NCI-H524 (cell line): ENCODE measurements around the gene HOXC9.

Experiments
- DNase-seq, 2 experiments: peaks; one replicate each; lab custom pipeline; 2025; lab: John Stamatoyannopoulos, UW

Gene HOXC9

GRCh38 chr12:54002278-54002914 lies 2.4 kb downstream of the HOXC9 start:
- DNase-seq = no peak

DNA sequence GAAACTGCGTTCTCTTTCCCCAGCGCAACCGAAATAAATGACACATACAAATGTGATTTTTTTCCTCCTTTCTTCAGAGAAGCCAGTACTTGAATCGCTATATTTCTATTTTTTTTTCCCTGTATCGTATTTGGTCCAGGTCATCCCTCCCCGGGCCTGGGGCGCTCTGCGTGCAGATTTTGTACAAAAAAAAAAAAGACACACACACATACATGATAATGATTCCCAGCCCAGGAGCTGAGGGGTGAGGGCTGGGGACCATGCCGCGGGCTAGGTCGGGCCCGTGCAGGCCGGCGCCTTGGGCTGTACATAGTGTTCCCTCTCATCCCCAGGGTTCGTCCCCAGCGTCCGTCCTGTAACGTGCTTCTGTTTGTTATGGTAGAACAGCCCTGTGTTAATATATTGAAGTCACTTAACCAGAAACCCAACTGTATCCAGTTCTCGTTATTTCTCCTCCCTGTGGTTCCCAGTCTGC lies 3.0 kb downstream of the HOXC9 start:
- DNase-seq = no peak

- DNase-seq = no peak
These were observed 3.7 kb downstream of the HOXC9 start for GRCh38 chr12:54003625-54004024.

DNA sequence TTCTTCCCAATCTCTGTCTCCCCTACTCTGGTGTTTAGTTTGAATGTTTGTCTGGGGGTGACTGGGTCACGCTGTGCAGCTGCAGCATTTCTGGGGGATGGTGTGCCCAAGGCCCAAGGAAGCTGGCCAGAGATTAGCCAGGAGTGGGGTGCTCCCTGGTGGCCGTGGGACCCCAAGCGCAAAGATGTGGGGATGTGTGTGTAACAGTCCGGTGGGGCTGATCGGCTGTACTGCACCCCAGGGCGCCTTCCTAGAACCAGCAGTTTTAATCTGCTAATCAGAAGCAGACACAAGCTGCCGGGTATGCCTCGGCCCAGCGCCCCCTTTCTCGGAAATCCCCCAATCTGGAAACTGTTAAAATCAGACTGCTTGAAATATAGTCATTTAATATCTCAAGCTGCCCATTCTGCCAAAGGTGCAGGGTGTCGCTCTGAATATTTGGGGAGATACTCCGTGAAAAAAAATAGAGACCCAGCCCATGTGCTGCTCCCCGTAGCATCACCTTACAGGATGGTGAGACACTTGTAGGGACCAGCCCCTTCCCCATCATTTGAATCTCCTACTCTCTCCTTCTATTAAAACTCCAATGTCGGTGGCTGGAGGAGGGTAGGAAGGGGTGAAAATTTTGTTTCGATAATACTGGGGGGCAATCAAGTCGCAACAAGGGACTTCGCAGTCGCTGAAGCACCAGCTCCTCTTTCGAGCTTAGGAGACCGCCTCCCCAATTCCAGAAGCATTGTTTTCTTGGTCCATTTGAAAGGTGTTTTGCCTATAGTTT lies 4.3 kb downstream of the HOXC9 start:
- no peak for DNase-seq

DNA sequence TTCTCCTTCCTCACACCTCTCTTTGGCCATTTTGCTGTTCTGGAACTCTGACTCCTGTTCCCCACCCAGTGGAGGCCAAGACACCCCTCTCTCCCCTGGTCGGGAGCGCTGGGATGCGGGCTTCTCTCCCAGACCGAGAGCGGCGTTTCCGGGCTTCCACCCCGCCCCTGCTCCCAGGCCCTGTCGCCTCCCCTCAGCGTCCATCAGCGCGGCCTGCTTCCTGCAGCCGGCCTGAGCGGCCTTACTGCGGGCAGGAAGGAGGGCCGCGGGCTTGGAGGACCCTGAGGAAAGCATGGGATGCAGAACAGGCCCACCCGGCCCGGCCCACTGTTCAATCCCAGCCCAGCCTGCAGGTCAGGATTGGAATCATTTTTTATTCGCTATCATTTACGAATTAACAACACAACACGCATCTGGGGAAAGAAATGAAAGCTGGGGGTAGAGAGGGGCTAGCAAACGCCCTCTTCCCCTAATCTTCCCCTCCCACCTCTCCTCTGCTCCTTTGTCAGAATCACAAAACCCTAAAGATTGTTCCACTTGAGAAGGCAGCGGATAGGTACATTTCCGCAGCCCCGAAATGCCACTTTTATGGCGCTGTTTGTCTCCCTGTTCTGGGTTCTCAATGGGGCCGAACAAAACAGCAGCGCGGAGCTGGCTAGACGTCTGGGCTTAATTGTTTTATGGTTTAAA lies 5.0 kb downstream of the HOXC9 start:
- no peak for DNase-seq

DNA sequence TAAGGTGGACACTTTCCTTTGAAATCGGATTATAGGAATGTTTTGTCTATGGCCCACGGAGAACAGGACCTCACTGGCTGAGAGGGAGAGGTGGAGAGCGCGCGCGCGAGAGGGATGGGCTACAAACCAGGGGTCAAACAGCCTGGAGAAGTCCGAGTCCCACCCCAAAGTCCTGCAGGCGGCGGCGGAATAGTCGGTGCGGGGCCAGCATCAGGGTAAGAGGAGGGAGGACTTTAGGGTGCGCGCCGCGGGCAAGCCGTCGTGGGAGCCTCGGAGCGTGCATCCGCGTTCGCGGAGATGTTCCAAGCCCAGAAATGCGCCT lies 5.5 kb downstream of the HOXC9 start:
- no peak for DNase-seq

DNA sequence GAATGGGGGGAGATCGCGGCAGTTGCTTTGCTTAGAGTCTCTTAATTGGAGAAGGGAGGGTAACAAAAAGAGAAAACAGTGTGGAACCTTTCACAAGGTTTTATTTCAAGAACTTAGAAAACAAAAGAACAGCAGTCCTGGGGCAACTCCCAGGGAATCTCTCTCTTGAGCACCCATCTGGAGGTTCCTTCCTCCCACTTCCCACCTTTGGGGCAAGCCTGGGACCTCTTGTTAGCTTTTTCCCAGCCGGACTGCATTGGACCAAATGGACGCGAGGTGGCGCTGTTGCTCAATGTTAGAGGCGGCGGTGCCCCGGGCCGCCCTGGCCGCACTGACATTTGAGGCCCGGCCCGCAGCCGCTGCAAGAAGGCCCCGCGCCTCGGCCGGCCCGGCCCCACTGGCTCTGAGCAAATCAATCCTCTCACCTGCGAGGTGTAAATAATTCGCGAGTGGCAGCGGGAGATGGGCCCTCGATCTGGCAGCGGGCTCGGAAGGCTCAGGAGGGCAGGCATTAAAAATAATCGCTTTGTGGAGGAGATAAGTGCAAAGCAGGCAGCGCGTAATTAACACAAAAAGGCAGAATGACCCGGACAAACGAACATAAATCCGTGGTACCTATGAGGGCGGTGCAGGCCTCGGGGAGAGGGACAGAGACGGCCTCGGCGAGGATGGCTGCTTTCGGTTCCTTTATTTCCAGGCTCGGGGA lies 6.0 kb downstream of the HOXC9 start:
- DNase-seq = peak; percentile 51 to 79

GRCh38 chr12:54006559-54007220 lies 6.7 kb downstream of the HOXC9 start:
- DNase-seq = no peak

GRCh38 chr12:54007538-54008259 lies 7.7 kb downstream of the HOXC9 start:
- no peak for DNase-seq

GRCh38 chr12:54008260-54008552 lies 8.2 kb downstream of the HOXC9 start:
- no peak for DNase-seq

DNA sequence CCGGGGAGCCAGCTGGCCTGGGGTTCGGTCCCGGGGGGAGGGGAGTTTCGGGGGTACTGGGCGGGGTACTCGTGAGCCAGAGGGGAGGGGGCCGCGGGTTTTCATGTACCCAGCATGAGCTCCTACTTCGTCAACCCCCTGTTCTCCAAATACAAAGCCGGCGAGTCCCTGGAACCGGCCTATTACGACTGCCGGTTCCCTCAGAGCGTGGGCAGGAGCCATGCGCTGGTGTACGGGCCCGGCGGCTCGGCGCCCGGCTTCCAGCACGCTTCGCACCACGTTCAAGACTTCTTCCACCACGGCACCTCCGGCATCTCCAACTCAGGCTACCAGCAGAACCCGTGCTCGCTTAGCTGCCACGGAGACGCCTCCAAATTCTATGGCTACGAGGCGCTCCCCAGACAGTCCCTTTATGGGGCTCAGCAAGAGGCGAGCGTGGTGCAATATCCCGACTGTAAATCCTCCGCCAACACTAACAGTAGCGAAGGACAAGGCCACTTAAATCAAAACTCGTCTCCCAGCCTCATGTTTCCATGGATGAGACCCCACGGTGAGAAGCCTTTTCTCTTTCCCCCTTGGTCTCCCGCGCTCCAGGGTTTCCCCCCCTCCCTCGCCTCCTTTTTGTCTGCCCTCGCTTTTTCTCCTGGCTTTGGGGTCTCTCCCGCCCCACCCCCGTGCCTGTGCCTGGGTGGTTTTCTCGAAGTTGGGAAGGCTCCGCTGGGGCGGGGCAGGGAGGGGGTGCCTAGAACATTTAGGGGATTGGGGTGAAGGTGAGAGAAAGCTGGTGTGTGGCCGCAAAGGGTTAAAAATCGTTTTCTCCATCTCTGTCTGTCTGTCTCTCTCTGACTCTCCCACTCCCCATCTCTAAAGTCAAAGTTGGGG lies 9.5 kb downstream of the HOXC9 start:
- peak in 1 of 2 experiments; percentile 46 for DNase-seq

DNA sequence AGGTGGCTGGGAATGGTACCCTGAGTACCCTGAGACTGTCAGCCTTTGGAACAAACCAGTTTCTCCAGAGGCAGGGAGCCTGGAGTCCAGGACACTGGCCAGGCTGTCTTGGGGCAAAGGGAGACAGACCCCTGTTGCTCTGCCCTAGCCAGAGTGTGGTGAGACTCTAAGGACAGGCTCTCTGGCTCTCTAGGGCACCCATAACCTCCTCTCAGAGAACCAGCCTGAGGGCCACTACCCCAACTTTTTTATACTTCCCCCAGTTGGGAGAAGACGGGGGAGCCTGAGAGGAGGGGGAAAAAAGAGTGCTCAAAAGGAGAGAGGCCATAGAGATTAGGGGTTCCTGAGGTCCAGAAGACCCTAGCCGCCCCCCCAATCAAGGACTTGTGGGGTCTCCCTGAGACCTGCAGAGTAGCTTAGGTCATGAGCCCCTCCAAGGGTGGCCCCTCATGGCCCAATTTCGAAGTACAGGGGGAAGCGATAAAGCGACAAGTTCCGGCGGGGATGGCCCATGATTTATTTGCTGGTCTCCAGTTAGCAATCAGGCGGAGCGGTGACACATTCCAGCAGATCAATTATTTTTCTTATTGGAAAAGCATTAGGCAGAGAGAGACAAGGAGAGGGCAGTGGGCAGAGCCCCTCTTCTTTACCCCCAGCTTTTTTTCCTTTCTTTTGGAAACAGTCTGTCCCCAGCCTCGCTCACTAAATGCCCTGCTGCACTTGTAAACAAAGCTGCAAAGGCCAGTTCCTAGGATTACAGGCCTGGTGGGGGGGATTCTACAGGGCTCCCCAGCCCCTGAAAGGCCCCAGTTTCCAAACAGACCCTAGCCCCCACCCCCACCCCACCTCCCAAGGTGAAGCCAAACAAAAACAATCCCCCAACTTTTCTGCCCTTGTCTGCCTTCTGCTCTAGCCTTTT lies 10.4 kb downstream of the HOXC9 start:
- no peak for DNase-seq

- DNase-seq = no peak
These were observed 11.2 kb downstream of the HOXC9 start for GRCh38 chr12:54010972-54011664.

- DNase-seq = no peak
These were observed 11.9 kb downstream of the HOXC9 start for GRCh38 chr12:54011665-54012532.

GRCh38 chr12:54012631-54013409 lies 12.9 kb downstream of the HOXC9 start:
- no peak for DNase-seq

GRCh38 chr12:54014377-54015017 lies 14.5 kb downstream of the HOXC9 start:
- no peak for DNase-seq
